ENCODE data around the gene WDR93.
"Not testable (repeated sequence)": the region's sequence is repeated elsewhere in the genome, so short reads cannot be mapped to it uniquely, and the experiment has no call there.

WDR93 gene

DNA sequence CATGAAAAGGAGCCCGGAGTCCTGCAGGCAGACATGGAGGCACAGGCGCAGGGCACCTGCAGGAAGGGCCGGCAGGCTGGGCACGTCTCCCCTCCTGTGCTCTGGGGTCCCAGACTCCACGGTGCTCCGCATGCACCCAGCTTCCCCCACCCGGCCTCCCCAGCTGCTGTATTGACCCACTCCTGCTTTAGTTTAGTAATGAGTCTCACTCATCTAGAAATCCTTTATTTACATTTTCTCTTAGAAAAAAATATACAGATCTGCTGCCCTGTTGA lies 94.0 kb downstream of the WDR93 start:
- in situ Hi-C loops (cut with HindIII; ENCODE audit: low sequenced_read_pairs) = no loop called here

- in situ Hi-C loops (cut with HindIII; ENCODE audit: low sequenced_read_pairs) = no loop called here
These were observed 94.6 kb downstream of the WDR93 start for GRCh38 chr15:89785064-89785773.

GRCh38 chr15:89785774-89786140 lies 95.1 kb downstream of the WDR93 start:
- in situ Hi-C loops (cut with HindIII; ENCODE audit: low sequenced_read_pairs) = no loop called here

- in situ Hi-C loops (cut with HindIII; ENCODE audit: low sequenced_read_pairs) = no loop called here
These were observed 97.3 kb downstream of the WDR93 start for GRCh38 chr15:89787944-89788343.

GRCh38 chr15:89788585-89788984 lies 98.0 kb downstream of the WDR93 start:
- in situ Hi-C loops (cut with HindIII; ENCODE audit: low sequenced_read_pairs) = not testable (repeated sequence)

DNA sequence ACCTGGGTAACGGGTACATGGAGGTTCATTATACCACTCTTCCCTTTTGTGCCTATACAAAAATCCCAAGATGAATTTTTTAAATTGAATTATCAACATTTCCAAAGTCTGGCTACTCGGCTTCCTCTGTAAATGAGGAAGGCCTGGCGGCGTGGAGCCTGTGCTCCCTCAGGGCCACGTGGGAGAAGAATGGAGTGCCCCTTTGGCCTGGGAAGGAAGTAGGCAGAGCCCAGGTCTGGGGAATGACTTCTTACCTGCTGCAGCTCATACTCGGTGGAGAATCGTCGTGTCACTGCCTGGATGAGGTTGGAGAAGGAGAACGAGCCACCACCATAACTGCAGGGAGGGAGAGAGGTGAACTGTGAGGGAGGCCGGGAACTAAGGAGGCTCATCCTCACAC lies 99.6 kb downstream of the WDR93 start:
- in situ Hi-C loops (cut with HindIII; ENCODE audit: low sequenced_read_pairs) = no loop called here

DNA sequence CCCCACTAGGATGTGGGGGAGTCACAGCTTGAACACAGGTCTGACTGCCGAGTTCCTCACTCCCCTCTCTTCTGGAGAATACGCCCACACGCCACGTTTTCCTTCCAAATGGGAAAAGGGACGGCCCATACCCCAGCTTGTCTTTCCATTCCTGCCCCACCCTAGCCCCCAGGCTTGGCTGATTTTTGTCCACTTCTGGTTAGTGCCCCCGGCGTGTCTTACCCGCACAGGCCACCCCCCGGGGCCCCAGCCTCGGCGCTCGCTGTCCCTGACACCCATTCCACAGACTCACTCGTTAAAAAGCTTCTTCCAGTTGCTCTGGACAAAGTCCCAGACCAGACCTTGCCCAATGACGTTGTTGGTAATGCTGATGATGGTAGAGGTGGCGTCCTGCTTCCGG lies 100.0 kb downstream of the WDR93 start:
- in situ Hi-C loops (cut with HindIII; ENCODE audit: low sequenced_read_pairs) = no loop called here

DNA sequence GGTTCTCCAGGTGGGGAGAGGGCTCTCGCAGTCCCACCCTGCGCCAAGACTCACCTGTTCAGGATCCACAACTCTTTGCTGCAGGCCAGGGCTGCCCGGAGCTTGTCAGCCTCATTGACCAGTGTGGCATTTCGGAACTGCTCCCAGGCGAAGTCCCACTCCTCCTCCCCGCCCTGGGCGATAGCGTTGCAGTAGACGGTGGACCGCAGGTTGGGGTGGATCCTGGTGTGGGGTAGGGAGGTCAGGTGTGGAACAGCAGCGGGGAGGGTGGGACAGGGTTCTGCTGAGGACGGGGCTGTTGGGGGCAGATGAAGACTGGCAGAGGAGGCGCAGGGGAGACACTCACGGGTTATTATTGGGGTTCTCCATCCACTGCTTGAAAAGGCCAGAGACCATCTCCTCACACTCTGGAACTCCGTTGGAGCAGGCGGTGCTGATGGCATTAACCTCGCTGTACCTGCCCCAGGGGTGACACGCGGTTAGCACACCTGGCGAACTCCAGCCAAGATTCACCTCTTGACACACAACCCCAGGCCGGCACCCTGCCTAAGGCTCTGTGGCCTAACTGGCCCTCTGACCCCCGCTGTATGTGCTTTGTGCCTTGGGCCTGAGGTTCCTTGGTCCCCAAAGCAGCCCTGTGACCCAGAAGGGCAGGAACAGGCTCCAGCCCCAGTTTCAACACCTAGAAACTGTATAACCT lies 101.6 kb downstream of the WDR93 start:
- in situ Hi-C loops (cut with HindIII; ENCODE audit: low sequenced_read_pairs) = no loop called here

Data from endothelial cell of hepatic sinusoid (primary cell).